Fibroblast of pulmonary artery (primary cell): Measurements from ENCODE around the gene SIRT6.

Experiments
- DNase-seq: peaks from one replicate; pipeline ENCODE4 v3.0.0-alpha.2; 2010; ENCODE audit warnings: low read depth
- H3K4me3 ChIP-seq: replicated peaks from 2 replicates; pipeline ENCODE4 v1.5.1; 2011; ENCODE audit warnings: low read depth, mild to moderate bottlenecking, control low read depth, low read length, moderate library complexity
- CTCF ChIP-seq: IDR thresholded peaks from 2 replicates; pipeline ENCODE4 v1.5.1; 2011; ENCODE audit warnings: mild to moderate bottlenecking, control low read depth, low read length, inconsistent platforms; ENCODE audit errors: missing control alignments

SIRT6 gene

GRCh38 chr19:4189641-4190040, 7.3 kb upstream of the SIRT6 start:
- H3K4me3 ChIP-seq, result no peak overlapping the region
- DNase-seq, result no peak
- TF ChIP-seq CTCF, result no peak

GRCh38 chr19:4187313-4188122, 5.2 kb upstream of the SIRT6 start:
- no peak overlapping the region for H3K4me3 ChIP-seq
- DNase-seq, result no peak
- TF ChIP-seq CTCF, result no peak

GRCh38 chr19:4186087-4186993, 4.0 kb upstream of the SIRT6 start:
- H3K4me3 ChIP-seq, result no peak overlapping the region
- DNase-seq, result peak; percentile 76
- peak; percentile 92 for TF ChIP-seq CTCF

GRCh38 chr19:4185413-4186086, 3.2 kb upstream of the SIRT6 start:
- no peak for TF ChIP-seq CTCF
- no peak for DNase-seq
- H3K4me3 ChIP-seq, result no peak overlapping the region

GRCh38 chr19:4184718-4185352, 2.5 kb upstream of the SIRT6 start:
- no peak overlapping the region for H3K4me3 ChIP-seq
- DNase-seq, result no peak
- TF ChIP-seq CTCF, result no peak

- TF ChIP-seq CTCF, result no peak
- DNase-seq, result no peak
- H3K4me3 ChIP-seq, result no peak overlapping the region
Measured at GRCh38 chr19:4183967-4184717, 1.8 kb upstream of the SIRT6 start.
